Endothelial cell (in vitro differentiated cells): ENCODE data around the gene TMEM260. TPM values are rescaled to one million over a fixed set of nuclear protein-coding genes. Genes with fewer than 3 reads are reported as not detected.

Source experiments
- DNase-seq: peaks from one replicate; pipeline ENCODE4 v3.0.0; 2021; ENCODE audit warnings: low spot score
- H3K27ac Mint-ChIP-seq: one replicate; pipeline ENCODE4 v1.8.0; 2021; ENCODE audit warnings: mixed read lengths, inconsistent platforms; ENCODE audit not compliant: unreplicated experiment
- H3K27me3 Mint-ChIP-seq: one replicate; pipeline ENCODE4 v1.8.0; 2021; ENCODE audit warnings: mild to moderate bottlenecking, moderate library complexity, mixed read lengths, inconsistent platforms; ENCODE audit not compliant: unreplicated experiment
- H3K36me3 Mint-ChIP-seq: one replicate; pipeline ENCODE4 v1.8.0; 2021; ENCODE audit warnings: mild to moderate bottlenecking, low read depth, mixed read lengths, inconsistent platforms; ENCODE audit not compliant: unreplicated experiment
- H3K4me1 Mint-ChIP-seq: one replicate; pipeline ENCODE4 v1.8.0; 2021; ENCODE audit warnings: mild to moderate bottlenecking, mixed read lengths, inconsistent platforms; ENCODE audit not compliant: unreplicated experiment
- H3K4me3 Mint-ChIP-seq: one replicate; pipeline ENCODE4 v1.8.0; 2021; ENCODE audit warnings: mild to moderate bottlenecking, mixed read lengths, inconsistent platforms; ENCODE audit not compliant: unreplicated experiment
- H3K9me3 Mint-ChIP-seq: one replicate; pipeline ENCODE4 v1.8.0; 2021; ENCODE audit warnings: mixed read lengths, inconsistent platforms; ENCODE audit not compliant: unreplicated experiment
- CTCF ChIP-seq: fragments of 200-600 bp; sonication (generic); IDR thresholded peaks from one replicate; pipeline ENCODE4 v1.5.0; 2021; ENCODE audit warnings: antibody characterized with exemption; ENCODE audit not compliant: unreplicated experiment
- total RNA-seq: library from RNA; stranded (reverse); fragmentation: NEBNext Ultra II Directional; extraction: Animal tissue kit (Norgen Biotek cat#: 25700); gene quantifications from one replicate; pipeline ENCODE4 v1.2.1, GENCODE V29; 2021; ENCODE audit not compliant: unreplicated experiment

TMEM260 gene
- total RNA-seq, 1 donor from 2014 or later = 17.0 TPM

DNA sequence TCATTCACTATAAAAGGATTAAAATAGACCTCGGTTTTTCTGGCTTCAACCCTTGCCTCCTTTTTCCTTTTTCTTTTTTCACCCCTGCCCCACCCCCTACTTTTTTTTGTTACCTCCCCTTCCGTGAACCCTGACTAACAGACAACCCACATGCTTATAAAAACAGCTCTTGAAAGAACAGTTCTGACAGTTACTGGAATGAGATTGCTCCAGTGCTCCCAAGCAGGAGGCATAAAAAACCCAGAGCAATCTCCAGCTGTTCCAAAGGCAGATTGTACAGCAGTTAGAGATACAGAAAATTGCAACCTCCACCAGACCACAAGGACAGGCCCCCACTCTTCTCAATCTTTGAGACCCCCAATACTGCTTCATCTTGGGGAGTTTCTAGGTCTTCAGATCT, 29.9 kb upstream of the TMEM260 start:
- no peaks in the 10 kb centered on the region for H3K9me3 Mint-ChIP-seq
- peaks cover 1% of the 10 kb centered on the region for H3K27me3 Mint-ChIP-seq
- no peak overlapping the region for H3K4me3 Mint-ChIP-seq
- no peak for TF ChIP-seq CTCF
- H3K4me1 Mint-ChIP-seq = no peaks in the 10 kb centered on the region
- H3K27ac Mint-ChIP-seq = no peak overlapping the region
- DNase-seq = no peak
- H3K36me3 Mint-ChIP-seq = no peaks in the 10 kb centered on the region

- no peak overlapping the region for H3K27ac Mint-ChIP-seq
- no peak overlapping the region for H3K4me3 Mint-ChIP-seq
- no peaks in the 10 kb centered on the region for H3K4me1 Mint-ChIP-seq
- DNase-seq = no peak
- H3K9me3 Mint-ChIP-seq = no peaks in the 10 kb centered on the region
- H3K36me3 Mint-ChIP-seq = no peaks in the 10 kb centered on the region
- TF ChIP-seq CTCF = no peak
- peaks cover 1% of the 10 kb centered on the region for H3K27me3 Mint-ChIP-seq
Observed at GRCh38 chr14:56552615-56553014, 27.0 kb upstream of the TMEM260 start.

DNA sequence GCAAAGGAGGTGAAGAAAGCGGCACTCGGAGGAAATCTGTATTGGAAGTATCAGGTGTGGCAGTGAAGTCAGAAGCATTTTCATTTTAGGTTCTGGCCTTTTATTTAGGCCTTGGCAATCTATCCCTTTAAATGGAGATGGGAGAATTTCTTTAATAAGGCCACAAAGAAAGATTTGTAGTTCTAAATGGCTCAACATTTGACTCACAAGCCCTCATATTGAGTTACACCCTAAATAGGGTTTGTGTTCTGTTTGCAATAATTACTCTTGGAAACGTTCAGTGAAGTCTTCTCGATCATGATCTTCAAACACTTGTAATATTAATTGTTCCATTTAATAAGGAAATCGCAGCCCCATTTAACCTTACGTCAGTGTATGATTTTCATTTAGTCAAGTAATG, 25.3 kb upstream of the TMEM260 start:
- TF ChIP-seq CTCF = no peak
- Mint-ChIP-seq H3K27ac (no peak overlapping the region), H3K27me3 (peaks cover 1% of the 10 kb centered on the region), H3K9me3 (no peaks in the 10 kb centered on the region), H3K36me3 (no peaks in the 10 kb centered on the region), H3K4me1 (no peaks in the 10 kb centered on the region), H3K4me3 (no peak overlapping the region)
- DNase-seq = no peak

GRCh38 chr14:56555921-56556570, 23.6 kb upstream of the TMEM260 start:
- H3K27ac Mint-ChIP-seq = no peak overlapping the region
- no peak overlapping the region for H3K4me3 Mint-ChIP-seq

DNA sequence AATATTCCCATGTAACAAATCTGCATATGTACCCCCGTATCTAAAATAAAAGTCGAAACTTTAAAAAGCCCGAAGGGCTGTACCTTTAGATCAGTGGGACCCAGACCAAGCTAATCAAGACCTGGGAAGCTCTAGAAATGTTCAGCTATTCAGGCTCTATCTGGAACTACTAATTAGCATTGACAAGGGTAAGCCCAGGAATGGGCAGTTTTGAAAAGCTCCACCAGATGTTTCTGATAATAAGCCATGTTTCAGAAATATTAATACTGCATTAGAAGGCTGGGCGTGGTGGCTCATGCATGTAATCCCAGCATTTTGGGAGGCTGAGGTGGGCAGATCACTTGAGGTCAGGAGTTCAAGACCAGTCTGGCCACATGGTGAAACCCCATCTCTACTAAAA, 20.4 kb upstream of the TMEM260 start:
- Mint-ChIP-seq H3K36me3 (no peaks in the 10 kb centered on the region), H3K27ac (no peak overlapping the region), H3K27me3 (no peaks in the 10 kb centered on the region), H3K9me3 (no peaks in the 10 kb centered on the region), H3K4me3 (no peak overlapping the region), H3K4me1 (no peaks in the 10 kb centered on the region)
- DNase-seq = no peak
- no peak for TF ChIP-seq CTCF

More at GRCh38 chr14:56555921-56556570, 23.6 kb upstream of the TMEM260 start:
- no peaks in the 10 kb centered on the region for H3K4me1 Mint-ChIP-seq
- TF ChIP-seq CTCF = no peak
- no peak for DNase-seq
- H3K27me3 Mint-ChIP-seq = peaks cover 1% of the 10 kb centered on the region
- H3K9me3 Mint-ChIP-seq = no peaks in the 10 kb centered on the region
- H3K36me3 Mint-ChIP-seq = no peaks in the 10 kb centered on the region
